Osteoblast (primary cell): Measurements from ENCODE around the gene RNF227. TPM values are rescaled to one million over a fixed set of nuclear protein-coding genes. Genes with fewer than 3 reads are reported as not detected.

Experiments
- DNase-seq: peaks from one replicate; pipeline ENCODE4 v3.0.0; 2011; ENCODE audit warnings: low spot score, mixed read lengths; ENCODE audit not compliant: insufficient read length; ENCODE audit errors: missing footprints
- H2AFZ ChIP-seq: 2 replicates; pipeline ENCODE4 v1.6.0; 2011; ENCODE audit warnings: mild to moderate bottlenecking, low read length
- H3K27ac ChIP-seq: 2 replicates; pipeline ENCODE4 v1.5.1; 2011; ENCODE audit warnings: mild to moderate bottlenecking, low read depth, low read length, moderate library complexity
- H3K27me3 ChIP-seq: 2 replicates; pipeline ENCODE4 v1.6.0; 2012; ENCODE audit warnings: mild to moderate bottlenecking, control low read depth, inconsistent platforms, low read length, moderate library complexity; ENCODE audit not compliant: insufficient read depth
- H3K36me3 ChIP-seq: 2 replicates; pipeline ENCODE4 v1.5.1; 2011; ENCODE audit warnings: mild to moderate bottlenecking, low read length, control low read depth, moderate library complexity; ENCODE audit not compliant: insufficient read depth
- H3K4me1 ChIP-seq: 2 replicates; pipeline ENCODE4 v1.5.1; 2011; ENCODE audit warnings: mild to moderate bottlenecking, low read length, control low read depth, moderate library complexity; ENCODE audit not compliant: insufficient read depth
- H3K4me2 ChIP-seq: 2 replicates; pipeline ENCODE4 v1.6.0; 2011; ENCODE audit warnings: mild to moderate bottlenecking, low read length; ENCODE audit not compliant: insufficient read depth
- H3K4me3 ChIP-seq: fragments of 200-600 bp; sonication (generic); 3 replicates; pipeline ENCODE4 v1.5.1; 2012; ENCODE audit warnings: mild to moderate bottlenecking, low read length, inconsistent platforms; ENCODE audit not compliant: insufficient read depth
- H3K79me2 ChIP-seq: 2 replicates; pipeline ENCODE4 v1.6.0; 2012; ENCODE audit warnings: mild to moderate bottlenecking, low read length, control low read depth, inconsistent platforms; ENCODE audit not compliant: insufficient read depth
- H3K9me3 ChIP-seq: 2 replicates; pipeline ENCODE4 v1.5.1; 2011; ENCODE audit warnings: low read depth, low read length, control low read depth
- H4K20me1 ChIP-seq: 2 replicates; pipeline ENCODE4 v1.6.0; 2012; ENCODE audit warnings: mild to moderate bottlenecking, low read length, control low read depth; ENCODE audit not compliant: insufficient read depth
- CTCF ChIP-seq: IDR thresholded peaks from 2 replicates; pipeline ENCODE4 v1.5.1; 2011; ENCODE audit warnings: mild to moderate bottlenecking, low read depth, low read length, moderate library complexity; ENCODE audit errors: extremely low read depth
- total RNA-seq: library from RNA; depleted of rRNA; stranded (reverse); fragments of >200 nt; gene quantifications from 2 replicates; pipeline ENCODE4 v1.2.3, GENCODE V29; 2012

RNF227 gene
- total RNA-seq, 1 donor: 3.6 TPM

GRCh38 chr17:7944326-7944725 lies 28.2 kb upstream of the RNF227 start:
- Histone ChIP-seq H3K79me2 (no peaks in the 10 kb centered on the region), H3K4me3 (no peak overlapping the region), H3K9me3 (no peaks in the 10 kb centered on the region), H3K36me3 (peaks cover 76% of the 10 kb centered on the region), H3K27me3 (no peaks in the 10 kb centered on the region), H3K27ac (no peak overlapping the region), H4K20me1 (no peaks in the 10 kb centered on the region), H3K4me1 (peaks cover 7% of the 10 kb centered on the region), H3K4me2 (no peak overlapping the region), H2AFZ (no peak overlapping the region)
- no peak for TF ChIP-seq CTCF
- DNase-seq: no peak

- Histone ChIP-seq H3K36me3 (peaks cover 71% of the 10 kb centered on the region), H3K27ac (no peak overlapping the region), H3K4me3 (no peak overlapping the region), H4K20me1 (no peaks in the 10 kb centered on the region), H3K4me1 (peaks cover 7% of the 10 kb centered on the region), H3K9me3 (no peaks in the 10 kb centered on the region), H3K79me2 (no peaks in the 10 kb centered on the region), H3K4me2 (no peak overlapping the region), H2AFZ (no peak overlapping the region), H3K27me3 (no peaks in the 10 kb centered on the region)
- TF ChIP-seq CTCF: no peak
- no peak for DNase-seq
These were observed 27.2 kb upstream of the RNF227 start for GRCh38 chr17:7943291-7943690.

DNA sequence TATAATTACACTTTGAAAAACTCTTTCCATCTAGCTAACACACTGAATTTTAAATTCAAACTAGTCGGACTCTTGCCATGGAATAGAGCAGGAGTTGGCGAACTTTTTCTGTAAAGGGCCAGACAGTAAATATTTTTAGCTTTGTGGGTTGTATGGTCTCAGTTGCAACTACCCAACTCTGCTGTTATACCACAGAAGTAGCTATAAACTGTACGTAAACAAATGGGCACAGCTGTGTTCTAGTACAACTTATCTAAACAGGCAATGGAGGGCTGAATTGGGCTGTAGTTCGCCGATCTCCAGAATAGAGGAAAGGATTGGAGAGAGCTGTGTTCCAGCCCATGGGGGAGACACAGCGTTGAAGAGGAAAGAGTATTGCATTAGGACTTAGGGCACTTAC lies 24.7 kb upstream of the RNF227 start:
- H3K4me2 ChIP-seq: no peak overlapping the region
- peaks cover 66% of the 10 kb centered on the region for H3K36me3 ChIP-seq
- no peaks in the 10 kb centered on the region for H3K4me1 ChIP-seq
- H2AFZ ChIP-seq: no peak overlapping the region
- H3K79me2 ChIP-seq: peaks cover 8% of the 10 kb centered on the region
- no peak for TF ChIP-seq CTCF
- no peaks in the 10 kb centered on the region for H3K27me3 ChIP-seq
- no peak for DNase-seq
- H4K20me1 ChIP-seq: no peaks in the 10 kb centered on the region
- no peaks in the 10 kb centered on the region for H3K9me3 ChIP-seq
- no peak overlapping the region for H3K4me3 ChIP-seq
- H3K27ac ChIP-seq: no peak overlapping the region

- H3K27ac ChIP-seq: no peak overlapping the region
- no peak overlapping the region for H3K4me2 ChIP-seq
- no peak for TF ChIP-seq CTCF
- H3K27me3 ChIP-seq: no peaks in the 10 kb centered on the region
- H4K20me1 ChIP-seq: no peaks in the 10 kb centered on the region
- H3K36me3 ChIP-seq: peaks cover 65% of the 10 kb centered on the region
- no peak overlapping the region for H3K4me3 ChIP-seq
- H3K79me2 ChIP-seq: peaks cover 10% of the 10 kb centered on the region
- H3K9me3 ChIP-seq: no peaks in the 10 kb centered on the region
- DNase-seq: no peak
- no peak overlapping the region for H2AFZ ChIP-seq
- H3K4me1 ChIP-seq: no peaks in the 10 kb centered on the region
These were observed 23.9 kb upstream of the RNF227 start for GRCh38 chr17:7940034-7940433.
